ENCODE measurements around the gene MRPL38.
"Not testable (repeated sequence)": the region's sequence is repeated elsewhere in the genome, so short reads cannot be mapped to it uniquely, and the experiment has no call there.

MRPL38 gene

GRCh38 chr17:75875940-75876189 lies 28.8 kb downstream of the MRPL38 start:
- peak overlapping the region; percentile 96 to 97 for H3K27ac ChIP-seq
- peak overlapping the region; percentile 91 for H3K4me3 ChIP-seq
- no peak for DNase-seq (ENCODE audit: low spot score)
- no peak for TF ChIP-seq CTCF (IDR thresholded peaks at IDR 0.05)

DNA sequence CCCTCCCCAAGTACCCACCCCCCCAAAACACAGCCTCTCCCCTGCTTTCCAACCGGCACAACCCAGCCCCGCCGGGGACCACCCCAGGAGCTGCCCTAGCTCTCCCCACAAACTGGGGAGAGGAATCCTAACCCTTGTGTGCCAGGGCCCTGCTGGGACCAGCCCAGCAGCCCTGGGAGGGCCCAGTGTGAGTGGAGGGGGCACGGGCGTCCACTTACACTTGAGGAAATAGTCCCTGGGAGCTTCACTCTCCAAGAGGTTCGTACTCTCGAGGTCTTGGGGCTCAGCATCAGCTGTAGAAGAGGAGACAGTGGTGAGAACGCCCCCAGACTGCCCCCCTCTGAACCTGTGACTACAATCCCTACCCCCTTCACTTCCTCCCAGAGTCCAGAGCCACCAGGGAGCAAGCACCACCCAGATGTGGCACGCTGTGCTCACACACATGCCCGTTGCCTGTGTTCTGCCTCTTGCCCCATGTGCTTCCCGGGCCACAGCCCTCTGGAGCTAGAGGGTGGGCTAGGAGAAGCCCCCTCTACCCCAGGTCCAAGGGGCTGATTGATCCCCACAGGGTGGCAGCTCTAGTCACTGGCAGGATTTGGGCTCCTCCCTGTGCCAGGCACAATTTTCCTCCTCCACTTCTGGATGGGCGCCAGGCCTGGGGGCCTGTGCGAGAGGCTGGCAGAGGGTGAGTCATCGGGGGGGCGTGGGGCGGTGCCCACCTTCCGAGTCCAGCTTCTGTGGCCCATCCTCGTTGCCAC lies 29.3 kb downstream of the MRPL38 start:
- Histone ChIP-seq H3K4me3 (peak overlapping the region; percentile 91), H3K27ac (peak overlapping the region; percentile 96 to 97)
- no peak for TF ChIP-seq CTCF (IDR thresholded peaks at IDR 0.05)
- DNase-seq (ENCODE audit: low spot score) = no peak

- DNase-seq (ENCODE audit: low spot score) = no peak
- Histone ChIP-seq H3K4me3 (peak overlapping the region; percentile 91), H3K27ac (peak overlapping the region; percentile 96 to 97)
- TF ChIP-seq CTCF (IDR thresholded peaks at IDR 0.05) = no peak
Observed at GRCh38 chr17:75874323-75875181, 30.1 kb downstream of the MRPL38 start.

GRCh38 chr17:75873587-75874322 lies 30.9 kb downstream of the MRPL38 start:
- DNase-seq (ENCODE audit: low spot score) = no peak

GRCh38 chr17:75872434-75873351 lies 32.0 kb downstream of the MRPL38 start:
- Histone ChIP-seq H3K4me3 (peak overlapping the region; percentile 51), H3K27ac (peak overlapping the region; percentile 96 to 97)
- no peak for TF ChIP-seq CTCF (IDR thresholded peaks at IDR 0.05)
- DNase-seq (ENCODE audit: low spot score) = peak; percentile 96

More at GRCh38 chr17:75873587-75874322, 30.9 kb downstream of the MRPL38 start:
- no peak for TF ChIP-seq CTCF (IDR thresholded peaks at IDR 0.05)
- H3K27ac ChIP-seq = peak overlapping the region; percentile 96 to 97
- peak overlapping the region; percentile 51 for H3K4me3 ChIP-seq

DNA sequence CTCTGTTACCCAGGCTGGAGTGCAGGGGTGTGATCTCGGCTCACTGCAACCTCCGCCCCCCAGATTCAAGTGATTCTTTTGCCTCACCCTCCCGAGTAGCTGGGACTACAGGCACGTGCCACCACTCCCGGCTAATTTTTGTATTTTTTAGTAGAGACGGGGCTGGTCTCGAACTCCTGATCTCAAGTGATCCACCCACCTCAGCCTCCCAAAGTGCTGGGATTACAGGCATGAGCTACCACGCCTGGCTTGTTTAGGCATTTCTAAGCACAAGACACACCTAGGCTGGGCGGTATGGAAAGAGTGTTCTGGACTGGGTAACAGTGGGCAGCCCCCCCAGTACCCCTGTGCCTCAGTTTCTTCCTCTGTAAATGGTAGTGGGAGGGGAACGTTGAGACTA lies 34.5 kb downstream of the MRPL38 start:
- not testable (repeated sequence) for DNase-seq (ENCODE audit: low spot score)
- peak overlapping the region; percentile 92 to 94 for H3K27ac ChIP-seq
- H3K4me3 ChIP-seq = peak overlapping the region; percentile 60
